SW 1271 (cell line): Measurements from ENCODE around the gene TMEM215.
"Not testable (repeated sequence)": the region's sequence is repeated elsewhere in the genome, so short reads cannot be mapped to it uniquely, and the experiment has no call there.

Source experiments
- DNase-seq, 2 experiments: peaks; one replicate each; lab custom pipeline; 2025; lab: John Stamatoyannopoulos, UW

TMEM215 gene

DNA sequence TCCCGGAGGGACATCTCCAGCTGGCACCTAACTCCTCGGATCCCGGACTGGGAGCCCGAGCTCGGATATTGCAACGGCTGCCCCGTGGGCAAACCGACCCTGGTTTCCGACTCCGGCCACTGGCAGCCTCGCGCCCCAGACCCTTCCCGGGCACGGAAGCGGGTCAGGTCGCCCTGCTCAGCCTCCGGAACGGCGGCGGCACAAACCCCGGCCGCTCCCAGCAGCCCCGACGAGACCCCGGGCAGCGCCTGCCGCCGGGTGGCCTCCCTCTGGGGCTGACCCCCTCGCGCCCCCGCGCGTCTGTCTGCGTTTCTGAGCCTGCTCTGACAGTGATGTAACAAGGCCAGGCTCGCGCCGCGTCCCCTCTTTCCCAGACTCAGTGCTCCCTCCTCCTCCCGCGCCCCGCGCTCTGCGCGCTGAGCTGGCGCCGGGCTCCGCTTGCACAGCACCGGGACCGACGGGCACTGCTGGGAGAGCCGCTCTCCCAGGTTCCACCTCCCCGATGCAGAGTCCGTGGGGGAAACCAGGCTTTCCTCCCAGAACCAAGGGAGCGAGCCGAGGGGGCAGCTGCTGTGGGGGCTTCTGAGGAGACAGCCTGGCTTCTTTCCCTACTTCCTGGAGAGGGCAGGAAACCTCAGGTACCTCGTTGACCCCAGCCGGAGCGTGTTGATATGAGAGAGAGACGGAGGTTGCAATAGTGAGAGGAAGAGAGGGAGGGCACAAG, at the start of gene TMEM215:
TMEM215 (plus strand) TSS at position 373 of the 724 bp plus-strand sequence. CDS start 644 bp downstream, outside the sequence.
- no peak for DNase-seq

GRCh38 chr9:32735476-32735875, 47.9 kb upstream of the TMEM215 start:
- DNase-seq, result no peak

- DNase-seq, result no peak
Observed at GRCh38 chr9:32737378-32737777, 46.0 kb upstream of the TMEM215 start.

- DNase-seq, result no peak
Observed at GRCh38 chr9:32738501-32739172, 44.7 kb upstream of the TMEM215 start.

DNA sequence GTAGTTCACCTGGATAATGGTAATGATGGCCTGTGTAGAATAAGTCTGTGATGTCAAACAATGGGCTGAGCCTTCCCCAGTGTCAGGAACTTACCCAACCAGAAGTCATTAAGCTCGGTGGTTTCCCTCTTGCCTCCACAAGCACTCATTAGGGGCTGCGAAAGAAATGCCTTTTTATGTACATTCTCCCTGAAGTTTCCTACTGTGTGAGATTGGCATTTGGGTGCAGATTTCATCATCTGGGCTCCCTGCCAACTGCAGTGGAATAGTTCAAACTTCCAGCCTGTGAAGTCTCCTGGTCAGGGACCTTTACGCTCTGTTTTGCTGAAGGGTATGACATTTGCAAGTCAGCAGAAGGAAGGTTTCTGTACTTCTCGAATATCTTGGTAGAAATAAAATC, 41.6 kb upstream of the TMEM215 start:
- no peak for DNase-seq

DNA sequence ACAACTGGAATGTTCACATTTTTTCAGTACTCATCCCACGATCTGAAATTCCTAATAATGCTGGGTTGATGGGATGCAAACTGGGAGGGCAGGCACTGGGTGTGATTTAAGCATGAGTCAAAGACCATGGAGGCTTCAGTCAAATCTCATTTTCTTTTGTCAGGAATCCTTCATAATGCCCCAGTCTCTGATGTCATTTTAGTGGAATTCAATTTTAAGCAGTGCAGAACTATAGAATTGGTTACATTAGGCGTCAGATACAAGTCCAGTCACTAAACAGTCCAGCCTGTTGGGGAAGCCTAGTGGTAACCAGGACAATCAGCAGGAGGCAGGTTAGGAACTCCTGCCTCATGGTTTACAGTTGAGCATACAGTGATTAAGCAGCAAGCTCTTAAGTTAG, 41.0 kb upstream of the TMEM215 start:
- no peak for DNase-seq

DNA sequence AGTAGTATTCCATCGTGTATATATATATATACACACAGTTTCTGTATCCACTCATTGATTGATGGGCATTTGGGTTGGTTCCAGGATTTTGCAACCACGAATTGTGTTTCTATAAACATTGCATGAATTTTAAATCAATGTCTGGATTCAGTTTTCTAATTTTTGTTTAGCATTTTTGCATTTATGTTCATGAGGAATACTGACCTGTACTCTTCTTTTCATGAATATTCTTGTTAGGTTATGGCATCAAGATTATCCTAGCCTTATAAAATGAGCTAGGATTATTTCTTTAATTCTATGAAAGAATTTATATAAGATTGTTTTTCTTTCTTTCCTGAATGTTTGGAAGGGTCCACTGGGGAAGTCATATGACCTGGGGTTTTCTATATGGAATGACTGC, 35.3 kb upstream of the TMEM215 start:
- no peak for DNase-seq

DNA sequence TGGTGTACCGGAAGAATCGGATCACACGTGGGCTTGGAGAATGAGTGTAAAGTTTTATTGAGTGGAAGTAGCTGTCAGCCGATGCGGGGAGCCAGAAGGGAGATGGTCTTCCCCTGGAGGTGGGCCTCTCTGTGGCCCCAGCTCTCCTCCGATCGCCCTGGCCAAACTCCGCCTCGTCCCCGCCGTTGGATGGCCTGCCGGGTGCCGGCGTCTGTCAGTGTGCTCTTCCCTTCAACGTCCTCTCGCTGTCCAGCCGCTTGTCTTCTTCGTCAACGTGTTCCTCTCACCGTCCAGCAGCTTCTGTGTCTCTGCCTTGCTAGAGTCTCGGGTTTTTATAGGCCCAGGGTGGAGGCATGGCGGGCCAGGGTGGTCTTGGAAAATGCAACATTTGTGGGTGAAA, 27.6 kb upstream of the TMEM215 start:
- no peak for DNase-seq

DNA sequence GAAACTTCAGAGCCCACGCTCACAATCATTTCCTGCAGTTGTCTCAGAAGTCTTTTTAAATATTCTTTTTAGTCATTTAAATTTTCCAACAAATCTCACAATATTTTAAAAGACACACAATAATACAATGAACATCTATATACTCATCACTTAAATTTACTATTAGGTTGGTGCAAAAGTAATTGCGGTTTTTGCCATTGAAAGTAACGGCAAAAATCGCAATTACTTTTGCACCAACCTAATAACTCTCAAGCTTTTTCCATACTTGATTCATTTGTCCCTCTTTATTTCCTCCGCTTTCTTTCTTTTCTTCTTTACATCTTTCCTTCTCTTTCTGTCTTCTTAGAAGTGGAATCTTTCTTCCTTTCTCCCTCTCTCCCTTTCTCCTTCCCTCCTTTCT, 19.2 kb upstream of the TMEM215 start:
- DNase-seq, result no peak

GRCh38 chr9:32775283-32775682, 8.1 kb upstream of the TMEM215 start:
- no peak for DNase-seq

DNA sequence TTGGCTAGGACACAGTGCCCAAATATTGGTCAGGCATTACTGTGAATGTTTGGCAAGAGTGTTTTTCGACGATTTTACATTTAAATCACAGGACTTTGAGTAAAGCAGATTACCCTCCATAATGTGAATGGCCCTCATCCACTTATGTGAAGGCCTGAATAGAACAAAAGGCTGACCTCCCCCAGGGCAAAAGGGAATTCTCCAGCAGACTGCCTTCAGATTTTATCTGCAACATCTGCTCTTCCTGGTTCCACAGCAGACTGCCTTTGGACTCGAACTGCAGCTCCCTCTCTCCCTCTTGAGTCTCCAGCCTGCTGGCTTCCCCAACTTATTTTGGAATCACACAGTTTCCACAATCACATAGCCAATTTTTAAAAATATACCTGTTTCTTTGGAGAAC, 7.1 kb upstream of the TMEM215 start:
- DNase-seq, result no peak

DNA sequence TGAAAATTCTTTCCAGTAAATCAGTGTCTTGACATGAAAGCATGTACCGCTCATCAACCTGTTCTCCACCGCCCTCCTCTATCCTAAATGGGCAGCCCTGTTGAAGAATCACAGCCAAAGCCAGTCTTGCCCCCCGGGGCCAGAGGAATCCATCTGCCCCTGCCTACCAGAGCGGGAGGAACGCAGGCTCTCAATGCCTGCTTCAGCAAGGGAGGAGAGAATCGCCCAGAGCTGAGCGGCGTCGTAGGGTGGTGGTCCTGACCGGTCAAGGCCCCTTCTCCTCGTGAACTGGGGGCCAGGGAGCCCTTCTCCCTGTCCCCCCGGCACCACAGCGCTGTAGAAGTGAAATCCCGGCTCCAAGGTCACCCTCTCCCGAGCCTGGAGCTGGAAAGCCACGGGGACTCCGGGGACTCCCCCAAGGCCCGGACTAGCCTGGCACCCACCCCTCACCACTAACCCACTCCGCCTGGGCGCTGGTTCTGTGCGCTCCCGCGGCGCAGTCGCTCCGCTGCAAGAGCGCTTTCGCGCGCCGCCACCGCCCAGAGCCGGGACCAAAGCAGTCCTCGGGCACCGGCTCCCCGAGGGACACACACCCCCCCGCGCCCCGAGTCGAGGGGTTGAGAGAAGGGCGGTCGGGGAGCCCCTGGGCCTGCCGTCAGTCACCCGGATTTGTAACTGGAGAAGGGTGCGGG, 718 bp upstream of the TMEM215 start:
- no peak for DNase-seq

GRCh38 chr9:32787816-32788215, 4.5 kb downstream of the TMEM215 start:
- DNase-seq, result no peak

- DNase-seq, result not testable (repeated sequence)
Observed at GRCh38 chr9:32796015-32796414, 12.7 kb downstream of the TMEM215 start.

DNA sequence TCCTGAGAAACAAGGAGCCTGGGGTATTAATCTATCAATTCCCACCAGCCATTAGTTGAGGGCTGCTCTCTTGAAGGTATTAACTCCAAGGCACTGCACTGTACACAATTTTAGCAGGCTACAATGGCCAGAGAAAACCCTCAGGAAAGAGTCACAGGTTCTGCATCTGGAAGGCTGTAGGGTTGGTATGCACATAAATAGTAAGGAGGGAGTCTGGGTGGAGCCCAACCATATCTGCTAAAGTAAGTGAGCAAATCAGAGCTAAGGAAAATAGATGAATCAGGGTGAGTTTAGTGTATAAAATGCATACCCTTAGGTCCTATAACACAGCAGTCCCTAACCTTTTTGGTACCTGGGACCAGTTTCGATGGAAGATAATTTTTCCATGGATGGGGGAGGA, 18.2 kb downstream of the TMEM215 start:
- DNase-seq, result no peak

DNA sequence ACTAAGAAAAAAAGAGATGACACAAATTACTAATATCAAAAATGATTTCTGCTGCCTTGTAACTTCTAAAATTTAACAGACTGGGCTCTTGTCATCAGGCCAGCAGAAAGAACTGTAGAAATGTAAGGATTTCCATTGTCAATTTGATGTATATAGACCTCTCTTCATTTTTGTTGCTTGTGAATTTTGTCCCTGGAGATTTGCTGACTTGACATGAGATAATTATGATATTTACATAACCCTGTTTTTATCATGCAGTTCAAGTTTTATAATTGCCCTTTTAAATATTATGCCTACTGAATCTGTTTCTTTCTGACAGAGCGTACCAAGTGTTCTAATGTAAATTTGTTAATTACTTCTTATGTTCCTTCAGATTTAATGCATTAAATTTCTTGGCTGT, 23.9 kb downstream of the TMEM215 start:
- DNase-seq, result no peak

GRCh38 chr9:32811246-32811645, 27.9 kb downstream of the TMEM215 start:
- DNase-seq, result no peak

DNA sequence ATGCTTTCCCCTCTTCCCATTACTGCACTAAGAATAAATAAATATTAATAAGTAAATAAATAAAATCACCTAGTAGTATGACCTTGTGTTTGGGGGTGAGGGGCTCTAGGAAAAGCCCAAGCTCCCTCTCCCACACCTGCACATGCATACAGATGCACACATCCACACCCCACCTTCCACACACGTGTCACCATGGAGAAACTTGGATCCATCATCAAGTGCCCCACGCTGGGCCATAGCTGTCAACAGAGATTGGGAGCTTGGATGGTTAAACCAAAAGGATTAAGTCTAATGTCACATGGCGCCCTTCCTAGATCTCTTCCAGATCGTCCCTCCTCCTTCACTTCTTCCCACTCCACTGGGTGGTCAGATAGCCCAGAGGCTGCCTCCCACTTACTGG, 37.0 kb downstream of the TMEM215 start:
- no peak for DNase-seq

GRCh38 chr9:32823101-32823500, 39.8 kb downstream of the TMEM215 start:
- DNase-seq, result no peak

- DNase-seq, result no peak
Observed at GRCh38 chr9:32823551-32823950, 40.2 kb downstream of the TMEM215 start.

DNA sequence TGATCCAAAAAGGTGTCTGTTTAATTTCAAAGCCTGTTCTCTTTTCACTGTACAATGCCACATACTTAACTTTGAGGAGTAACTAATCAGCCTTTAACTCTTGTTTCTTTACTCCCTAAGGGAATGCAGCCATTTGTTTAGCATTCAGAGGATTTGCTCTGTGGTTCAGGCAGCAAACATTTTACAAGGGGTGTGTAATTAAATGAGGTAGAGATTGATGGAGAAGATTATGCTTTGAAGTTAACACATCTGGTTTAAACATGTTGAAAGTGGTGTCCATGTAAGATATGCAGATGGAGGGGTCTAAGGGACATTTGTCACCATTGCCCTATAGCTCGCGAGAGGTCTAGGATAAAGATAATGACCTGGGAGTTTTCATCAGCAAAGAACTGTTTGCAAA, 41.9 kb downstream of the TMEM215 start:
- DNase-seq, result no peak

DNA sequence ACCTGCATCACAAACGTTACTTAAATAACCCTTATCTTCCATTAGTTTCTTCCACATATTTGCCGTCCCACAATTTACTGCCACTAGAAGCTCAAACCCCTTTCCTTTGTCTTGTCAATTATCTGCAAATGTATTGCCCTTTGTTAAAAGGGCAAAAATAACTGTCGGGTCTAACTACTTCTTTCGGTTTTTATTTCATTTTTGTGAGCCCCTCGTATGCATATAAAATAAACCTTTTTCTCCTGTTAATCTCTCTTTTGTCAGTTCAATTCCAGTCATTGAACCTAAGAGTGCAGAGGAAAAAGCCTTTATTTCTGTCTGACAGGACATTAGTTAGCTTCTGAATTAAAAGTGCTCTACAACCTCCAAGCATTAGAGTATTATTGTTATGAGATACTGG, 45.5 kb downstream of the TMEM215 start:
- DNase-seq, result no peak

- DNase-seq, result no peak
Observed at GRCh38 chr9:32832346-32832745, 49.0 kb downstream of the TMEM215 start.
